ENCODE measurements around the gene GRIP1.
A peak's percentile ranks its signal among the peaks of the same experiment; 100 is the strongest.

GRIP1 gene

GRCh38 chr12:66678338-66679275 is at the start of gene GRIP1:
GRIP1 (minus strand) TSS chr12:66679076; CDS start chr12:66678904, 172 bp downstream.
- peak; percentile 22 for DNase-seq

GRCh38 chr12:66726556-66726955 is 47.7 kb upstream of the GRIP1 start:
- DNase-seq = no peak

GRCh38 chr12:66725031-66725430 is 46.2 kb upstream of the GRIP1 start:
- no peak for DNase-seq

GRCh38 chr12:66724616-66725015 is 45.7 kb upstream of the GRIP1 start:
- DNase-seq = no peak

GRCh38 chr12:66724026-66724425 is 45.1 kb upstream of the GRIP1 start:
- no peak for DNase-seq

- no peak for DNase-seq
These were observed 41.0 kb upstream of the GRIP1 start for GRCh38 chr12:66719862-66720261.

GRCh38 chr12:66717036-66717673 is 38.3 kb upstream of the GRIP1 start:
- no peak for DNase-seq

- DNase-seq = no peak
These were observed 37.6 kb upstream of the GRIP1 start for GRCh38 chr12:66716522-66716921.

GRCh38 chr12:66714709-66715108 is 35.8 kb upstream of the GRIP1 start:
- no peak for DNase-seq

GRCh38 chr12:66713984-66714383 is 35.1 kb upstream of the GRIP1 start:
- DNase-seq = no peak

GRCh38 chr12:66709893-66710292 is 31.0 kb upstream of the GRIP1 start:
- no peak for DNase-seq

GRCh38 chr12:66709457-66709773 is 30.5 kb upstream of the GRIP1 start:
- DNase-seq = no peak

- peak; percentile 14 for DNase-seq
These were observed 30.0 kb upstream of the GRIP1 start for GRCh38 chr12:66708704-66709456.

- DNase-seq = no peak
These were observed 28.3 kb upstream of the GRIP1 start for GRCh38 chr12:66707002-66707697.

- no peak for DNase-seq
These were observed 21.0 kb upstream of the GRIP1 start for GRCh38 chr12:66699738-66700482.

GRCh38 chr12:66698558-66698957 is 19.7 kb upstream of the GRIP1 start:
- no peak for DNase-seq

- no peak for DNase-seq
These were observed 18.5 kb upstream of the GRIP1 start for GRCh38 chr12:66697404-66697803.

- no peak for DNase-seq
These were observed 16.1 kb upstream of the GRIP1 start for GRCh38 chr12:66694666-66695613.

- DNase-seq = peak; percentile 73
These were observed 15.1 kb upstream of the GRIP1 start for GRCh38 chr12:66693901-66694513.

GRCh38 chr12:66692986-66693385 is 14.1 kb upstream of the GRIP1 start:
- DNase-seq = no peak

- DNase-seq = no peak
These were observed 13.3 kb upstream of the GRIP1 start for GRCh38 chr12:66692170-66692569.
